ENCODE data around the gene NANOS2. TPM values are rescaled to one million over a fixed set of nuclear protein-coding genes. Genes with fewer than 3 reads are reported as not detected.
A peak's percentile ranks its signal among the peaks of the same experiment; 100 is the strongest.

The NANOS2 gene
- total RNA-seq, 4 donors from 2014 or later = not detected

- Histone ChIP-seq H3K27me3 (no peaks in the 10 kb centered on the region), H3K36me3 (peaks cover 0 to 21% of the 10 kb centered on the region in 2 donors), H3K4me1 (peaks cover 14 to 23% of the 10 kb centered on the region in 2 donors), H3K4me3 (replicated peaks in 1 of 3) (peak overlapping the region; percentile 12 to 61 (median 59)), H3K27ac (no peak overlapping the region), H3K9me3 (no peaks in the 10 kb centered on the region)
- no peak for TF ChIP-seq CTCF (IDR thresholded peaks at IDR 0.05)
- TF ChIP-seq POLR2A (IDR thresholded peaks at IDR 0.05) = no peak
- 2 to 5% methylated on average over 11 to 27 of the region's 69 CpGs for WGBS, 2 donors
- DNase-seq = peak; percentile 33 to 35
- intact Hi-C loops (cut with DNase I) = no loop called here
These were observed 13.1 kb downstream of the NANOS2 start for GRCh38 chr19:45901432-45901911.

- WGBS, 2 donors = 65 to 84% methylated on average over 10 of the region's 22 CpGs
- Histone ChIP-seq H3K27me3 (no peaks in the 10 kb centered on the region), H3K36me3 (peaks cover 0 to 21% of the 10 kb centered on the region in 2 donors), H3K4me3 (replicated peaks in 1 of 3) (peak overlapping the region in 1 of 3 donors; percentile 61), H3K27ac (no peak overlapping the region), H3K9me3 (no peaks in the 10 kb centered on the region), H3K4me1 (peaks cover 14 to 23% of the 10 kb centered on the region in 2 donors)
- intact Hi-C loops (cut with DNase I) = no loop called here
- no peak for DNase-seq
- no peak for TF ChIP-seq CTCF (IDR thresholded peaks at IDR 0.05)
- no peak for TF ChIP-seq POLR2A (IDR thresholded peaks at IDR 0.05)
These were observed 13.7 kb downstream of the NANOS2 start for GRCh38 chr19:45900738-45901431.

- WGBS, 2 donors = 92 to 96% methylated on average over 4 of the region's 4 CpGs
- TF ChIP-seq CTCF (IDR thresholded peaks at IDR 0.05) = no peak
- no peak for TF ChIP-seq POLR2A (IDR thresholded peaks at IDR 0.05)
- Histone ChIP-seq H3K27me3 (no peaks in the 10 kb centered on the region), H3K4me3 (replicated peaks in 1 of 3) (no peak overlapping the region), H3K27ac (no peak overlapping the region), H3K9me3 (no peaks in the 10 kb centered on the region), H3K4me1 (peaks cover 14 to 23% of the 10 kb centered on the region in 2 donors), H3K36me3 (peaks cover 6 to 21% of the 10 kb centered on the region in 2 donors)
- intact Hi-C loops (cut with DNase I) = loop anchor here (10.0 kb wide), 1 partner anchor 115 kb away; no protein-coding TSS in a partner anchor
- DNase-seq = no peak
These were observed 14.5 kb downstream of the NANOS2 start for GRCh38 chr19:45899919-45900589.

GRCh38 chr19:45899253-45899652 lies 15.3 kb downstream of the NANOS2 start:
- Histone ChIP-seq H3K27ac (no peak overlapping the region), H3K36me3 (peaks cover 7 to 21% of the 10 kb centered on the region in 2 donors), H3K9me3 (no peaks in the 10 kb centered on the region), H3K4me1 (peaks cover 14 to 23% of the 10 kb centered on the region in 2 donors), H3K4me3 (replicated peaks in 1 of 3) (no peak overlapping the region), H3K27me3 (no peaks in the 10 kb centered on the region)
- no peak for DNase-seq
- intact Hi-C loops (cut with DNase I) = loop anchor here (10.0 kb wide), 1 partner anchor 116 kb away; no protein-coding TSS in a partner anchor
- WGBS, 2 donors = 94 to 95% methylated on average over 7 of the region's 7 CpGs
- TF ChIP-seq CTCF (IDR thresholded peaks at IDR 0.05) = no peak
- TF ChIP-seq POLR2A (IDR thresholded peaks at IDR 0.05) = no peak

Measured in thyroid gland (tissue), 4 donors.